ENCODE measurements around the gene CTNNBL1. TPM values are rescaled to one million over a fixed set of nuclear protein-coding genes. Genes with fewer than 3 reads are reported as not detected.

The CTNNBL1 gene
- total RNA-seq, 2 donors from 2014 or later, result 68.6 to 68.7 TPM

- Histone ChIP-seq H3K9ac (ENCODE audit: extremely low read depth, low read length, poor library complexity, severe bottlenecking) (no peak overlapping the region), H3K4me1 (ENCODE audit: control insufficient read depth, insufficient read depth, low read length) (peaks cover 46% of the 10 kb centered on the region), H3K27ac (ENCODE audit: low read depth, low read length) (no peak overlapping the region), H3K36me3 (ENCODE audit: control insufficient read depth, insufficient read depth, low read length) (peaks cover 18% of the 10 kb centered on the region), H3K27me3 (ENCODE audit: control insufficient read depth, insufficient read depth, low read length, poor library complexity, severe bottlenecking) (no peaks in the 10 kb centered on the region), H3K4me3 (ENCODE audit: low read length) (no peak overlapping the region), H3K9me3 (ENCODE audit: control insufficient read depth, low read length) (no peaks in the 10 kb centered on the region)
- no peaks in the 10 kb centered on the region for H3K27me3 Mint-ChIP-seq (ENCODE audit: insufficient read depth)
- TF ChIP-seq, protein P1, sequence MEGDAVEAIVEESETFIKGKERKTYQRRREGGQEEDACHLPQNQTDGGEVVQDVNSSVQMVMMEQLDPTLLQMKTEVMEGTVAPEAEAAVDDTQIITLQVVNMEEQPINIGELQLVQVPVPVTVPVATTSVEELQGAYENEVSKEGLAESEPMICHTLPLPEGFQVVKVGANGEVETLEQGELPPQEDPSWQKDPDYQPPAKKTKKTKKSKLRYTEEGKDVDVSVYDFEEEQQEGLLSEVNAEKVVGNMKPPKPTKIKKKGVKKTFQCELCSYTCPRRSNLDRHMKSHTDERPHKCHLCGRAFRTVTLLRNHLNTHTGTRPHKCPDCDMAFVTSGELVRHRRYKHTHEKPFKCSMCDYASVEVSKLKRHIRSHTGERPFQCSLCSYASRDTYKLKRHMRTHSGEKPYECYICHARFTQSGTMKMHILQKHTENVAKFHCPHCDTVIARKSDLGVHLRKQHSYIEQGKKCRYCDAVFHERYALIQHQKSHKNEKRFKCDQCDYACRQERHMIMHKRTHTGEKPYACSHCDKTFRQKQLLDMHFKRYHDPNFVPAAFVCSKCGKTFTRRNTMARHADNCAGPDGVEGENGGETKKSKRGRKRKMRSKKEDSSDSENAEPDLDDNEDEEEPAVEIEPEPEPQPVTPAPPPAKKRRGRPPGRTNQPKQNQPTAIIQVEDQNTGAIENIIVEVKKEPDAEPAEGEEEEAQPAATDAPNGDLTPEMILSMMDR (conservative IDR thresholded peaks at IDR 0.05), result no peak
- H3K9me3 Mint-ChIP-seq, result no peaks in the 10 kb centered on the region
- H3K4me3 Mint-ChIP-seq, result peak overlapping the region; percentile 13
- H3K36me3 Mint-ChIP-seq (ENCODE audit: low read depth), result peaks cover 30% of the 10 kb centered on the region
- peak overlapping the region; percentile 90 for H3K27ac Mint-ChIP-seq
- peak; percentile 80 for DNase-seq
- H3K4me1 Mint-ChIP-seq, result peaks cover 73% of the 10 kb centered on the region
- 27 to 36% methylated on average over 3 to 4 of the region's 4 CpGs for WGBS, 2 experiments (ENCODE audit: insufficient coverage in 1 of 2, insufficient read length in 1 of 2)
Measured at GRCh38 chr20:37846573-37846972, 152.7 kb downstream of the CTNNBL1 start.

DNA sequence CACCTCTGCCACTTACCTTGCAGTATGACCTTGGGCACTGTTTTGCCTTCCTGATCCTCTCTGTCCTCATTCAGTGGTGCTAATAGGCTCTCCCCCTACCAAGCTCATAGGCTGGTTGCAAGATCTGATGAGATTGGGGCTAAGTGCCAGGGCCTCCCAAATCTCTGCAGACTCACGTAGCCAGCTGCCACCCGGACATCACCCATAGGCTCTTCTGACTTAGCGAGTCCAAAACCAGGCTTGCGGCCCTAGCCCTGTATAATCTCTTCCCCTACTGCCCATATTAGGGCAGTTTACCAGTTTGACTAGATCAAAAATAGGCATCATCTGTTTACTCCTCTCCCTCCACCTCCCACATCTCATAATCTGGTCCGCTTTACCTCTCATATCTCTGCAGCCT lies 154.9 kb downstream of the CTNNBL1 start:
- Histone ChIP-seq H3K27ac (ENCODE audit: low read depth, low read length) (no peak overlapping the region), H3K4me1 (ENCODE audit: control insufficient read depth, insufficient read depth, low read length) (peaks cover 31% of the 10 kb centered on the region), H3K27me3 (ENCODE audit: control insufficient read depth, insufficient read depth, low read length, poor library complexity, severe bottlenecking) (no peaks in the 10 kb centered on the region), H3K4me3 (ENCODE audit: low read length) (no peak overlapping the region), H3K36me3 (ENCODE audit: control insufficient read depth, insufficient read depth, low read length) (peaks cover 11% of the 10 kb centered on the region), H3K9me3 (ENCODE audit: control insufficient read depth, low read length) (no peaks in the 10 kb centered on the region), H3K9ac (ENCODE audit: extremely low read depth, low read length, poor library complexity, severe bottlenecking) (no peak overlapping the region)
- H3K4me3 Mint-ChIP-seq, result no peak overlapping the region
- no peaks in the 10 kb centered on the region for H3K9me3 Mint-ChIP-seq
- TF ChIP-seq, protein P1 (conservative IDR thresholded peaks at IDR 0.05), result no peak
- 85% methylated on average over 5 of the region's 5 CpGs for WGBS, 2 experiments (ENCODE audit: insufficient coverage in 1 of 2, insufficient read length in 1 of 2)
- no peak for DNase-seq
- H3K27ac Mint-ChIP-seq, result no peak overlapping the region
- H3K27me3 Mint-ChIP-seq (ENCODE audit: insufficient read depth), result no peaks in the 10 kb centered on the region
- peaks cover 53% of the 10 kb centered on the region for H3K4me1 Mint-ChIP-seq
- H3K36me3 Mint-ChIP-seq (ENCODE audit: low read depth), result peaks cover 19% of the 10 kb centered on the region

DNA sequence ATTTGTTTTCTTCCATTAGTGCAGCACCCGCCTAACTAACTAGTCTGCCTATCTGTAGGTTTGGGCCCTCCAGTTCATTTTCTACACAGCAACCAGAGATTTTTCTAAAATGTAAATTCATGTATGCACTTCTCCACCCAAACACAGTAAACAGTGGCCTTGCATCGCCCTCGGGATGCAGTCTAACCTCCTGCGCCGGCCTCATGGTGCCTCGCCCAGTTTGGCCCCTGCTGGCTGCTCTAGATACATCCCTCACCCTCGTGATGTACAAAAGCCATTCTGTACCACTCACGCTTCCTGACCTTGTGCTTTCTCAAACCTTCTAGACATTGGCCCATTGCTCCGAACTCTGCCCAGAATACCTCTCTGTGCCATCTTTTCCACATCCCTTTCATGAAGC lies 155.3 kb downstream of the CTNNBL1 start:
- Mint-ChIP-seq H3K9me3 (no peaks in the 10 kb centered on the region), H3K4me3 (no peak overlapping the region), H3K4me1 (peaks cover 48% of the 10 kb centered on the region), H3K27ac (no peak overlapping the region), H3K36me3 (ENCODE audit: low read depth) (peaks cover 23% of the 10 kb centered on the region), H3K27me3 (ENCODE audit: insufficient read depth) (no peaks in the 10 kb centered on the region)
- H3K4me1 ChIP-seq (ENCODE audit: control insufficient read depth, insufficient read depth, low read length), result peaks cover 27% of the 10 kb centered on the region
- H3K36me3 ChIP-seq (ENCODE audit: control insufficient read depth, insufficient read depth, low read length), result peaks cover 11% of the 10 kb centered on the region
- TF ChIP-seq, protein P1 (conservative IDR thresholded peaks at IDR 0.05), result no peak
- H3K27me3 ChIP-seq (ENCODE audit: control insufficient read depth, insufficient read depth, low read length, poor library complexity, severe bottlenecking), result no peaks in the 10 kb centered on the region
- no peak overlapping the region for H3K27ac ChIP-seq (ENCODE audit: low read depth, low read length)
- no peaks in the 10 kb centered on the region for H3K9me3 ChIP-seq (ENCODE audit: control insufficient read depth, low read length)
- WGBS, 2 experiments (ENCODE audit: insufficient coverage in 1 of 2, insufficient read length in 1 of 2), result 93 to 97% methylated on average over 9 of the region's 9 CpGs
- no peak overlapping the region for H3K9ac ChIP-seq (ENCODE audit: extremely low read depth, low read length, poor library complexity, severe bottlenecking)
- no peak for DNase-seq
- no peak overlapping the region for H3K4me3 ChIP-seq (ENCODE audit: low read length)

Measured in endodermal cell (in vitro differentiated cells).